Activated T-helper 1 cell treated with anti-CD3 and anti-CD28 coated beads, Interleukin-12 subunit alpha, Interleukin-12 subunit beta, Interleukin-2, Interleukin-4 antibody, amounts not matched to agents 30 ng/mL and 10 ng/mL and 1 ng/mL, durations not matched to agents 14 hours and 24 hours and 36 hours (primary cell): ENCODE measurements around the gene ODF2L. TPM values are rescaled to one million over a fixed set of nuclear protein-coding genes. Genes with fewer than 3 reads are reported as not detected.
A peak's percentile ranks its signal among the peaks of the same experiment; 100 is the strongest.

ENCODE experiments used
- DNase-seq: peaks from one replicate; pipeline ENCODE4 v3.0.0; 2021; ENCODE audit warnings: low spot score
- H3K27ac Mint-ChIP-seq: one replicate; pipeline ENCODE4 v1.8.0; 2021; ENCODE audit warnings: mild to moderate bottlenecking, mixed read lengths
- H3K27me3 Mint-ChIP-seq: one replicate; pipeline ENCODE4 v1.8.0; 2022; ENCODE audit warnings: mild to moderate bottlenecking, moderate library complexity, mixed read lengths; ENCODE audit not compliant: insufficient read depth
- H3K36me3 Mint-ChIP-seq: one replicate; pipeline ENCODE4 v1.8.0; 2021; ENCODE audit warnings: low read depth, mixed read lengths
- H3K4me1 Mint-ChIP-seq: one replicate; pipeline ENCODE4 v1.8.0; 2021; ENCODE audit warnings: low read depth, mixed read lengths
- H3K4me3 Mint-ChIP-seq: one replicate; pipeline ENCODE4 v1.8.0; 2021; ENCODE audit warnings: mild to moderate bottlenecking, moderate library complexity, mixed read lengths
- H3K9me3 Mint-ChIP-seq: one replicate; pipeline ENCODE4 v1.8.0; 2021; ENCODE audit warnings: mixed read lengths
- intact Hi-C: fragments of 100-400 bp; cut with micrococcal nuclease; formaldehyde crosslinking; loops from one replicate; pipeline ENCODE4 v1.15.1; 2024
- total RNA-seq: library from RNA; stranded (reverse); gene quantifications from 2 replicates; pipeline ENCODE4 v1.2.3, GENCODE V29; 2022

Gene ODF2L
- total RNA-seq, 1 donor from 2014 or later, result 21.0 TPM

DNA sequence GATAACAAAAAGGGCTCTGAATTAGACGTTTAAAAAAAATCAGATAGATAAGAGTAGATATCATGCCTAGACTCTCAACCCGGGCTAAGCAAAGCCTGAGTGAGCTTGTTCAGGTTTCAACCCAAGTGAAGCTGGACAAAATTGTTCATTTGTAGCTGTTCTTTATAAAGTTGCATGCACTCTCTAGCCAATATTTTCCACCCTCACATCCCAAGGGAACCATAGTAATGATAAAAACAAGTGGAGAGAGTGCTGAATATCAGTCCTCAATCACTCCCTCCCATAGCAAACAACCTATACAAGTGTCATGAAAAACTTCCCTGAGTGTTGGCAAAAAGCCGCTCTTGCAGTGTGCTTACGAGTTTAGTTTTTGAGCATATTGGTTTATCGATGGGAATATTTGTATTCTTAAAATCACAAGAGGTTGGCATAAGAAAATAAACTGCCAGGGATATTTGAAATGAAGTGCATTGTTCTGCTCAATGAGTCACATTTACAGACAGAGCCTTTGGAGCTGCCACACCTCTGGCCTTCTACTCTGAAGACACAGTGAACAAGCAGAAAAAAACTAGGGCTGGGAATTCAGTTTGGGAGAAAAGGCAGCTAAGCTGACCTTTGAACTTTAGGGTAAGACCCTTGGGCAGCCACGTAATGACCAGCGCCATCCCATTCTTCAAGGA is 25.6 kb upstream of the ODF2L start:
- H3K9me3 Mint-ChIP-seq, result no peaks in the 10 kb centered on the region
- H3K4me1 Mint-ChIP-seq, result peaks cover 5% of the 10 kb centered on the region

DNA sequence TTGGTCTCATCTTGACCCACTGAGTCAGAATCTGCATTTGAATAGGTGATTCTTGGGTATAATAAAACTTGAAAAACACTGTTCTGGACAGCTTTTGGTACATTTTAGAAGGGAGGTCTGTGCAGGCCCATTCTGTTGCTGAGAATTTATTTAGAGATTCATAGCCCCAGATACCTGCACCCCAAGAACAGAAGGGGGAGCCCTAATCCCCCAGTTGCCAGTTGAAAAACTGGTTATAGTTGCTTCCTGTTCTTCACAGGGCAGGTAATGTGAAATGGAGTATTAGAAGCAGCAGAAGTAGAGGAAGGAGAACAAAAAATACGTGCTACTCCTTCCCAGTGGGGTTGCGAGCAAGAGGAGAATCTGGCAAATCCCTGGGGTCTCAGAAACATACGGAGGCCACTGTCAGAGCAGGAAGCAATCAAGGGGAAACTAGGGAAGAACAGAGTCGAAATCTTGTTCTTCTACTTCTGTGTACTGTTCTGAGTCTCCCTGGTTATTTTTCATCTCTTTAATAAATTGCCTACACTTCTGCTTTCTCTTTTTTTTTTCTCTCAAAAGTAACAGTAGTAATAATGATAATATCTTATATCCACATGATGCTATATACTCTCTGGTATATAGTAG is 23.3 kb upstream of the ODF2L start:
- intact Hi-C loops, result loop anchor here (1.0 to 2.0 kb wide), 2 partner anchors 39 to 83 kb away; no protein-coding TSS in a partner anchor
- H3K9me3 Mint-ChIP-seq, result no peaks in the 10 kb centered on the region
- H3K27me3 Mint-ChIP-seq, result peaks cover 3% of the 10 kb centered on the region
- peaks cover 5% of the 10 kb centered on the region for H3K4me1 Mint-ChIP-seq
- no peaks in the 10 kb centered on the region for H3K36me3 Mint-ChIP-seq
- no peak overlapping the region for H3K4me3 Mint-ChIP-seq
- DNase-seq, result peak; percentile 29
- H3K27ac Mint-ChIP-seq, result no peak overlapping the region

More for the DNA sequence above, 25.6 kb upstream of the ODF2L start:
- intact Hi-C loops, result no loop called here
- Mint-ChIP-seq H3K36me3 (no peaks in the 10 kb centered on the region), H3K27me3 (peaks cover 3% of the 10 kb centered on the region), H3K4me3 (no peak overlapping the region), H3K27ac (no peak overlapping the region)
- DNase-seq, result no peak

DNA sequence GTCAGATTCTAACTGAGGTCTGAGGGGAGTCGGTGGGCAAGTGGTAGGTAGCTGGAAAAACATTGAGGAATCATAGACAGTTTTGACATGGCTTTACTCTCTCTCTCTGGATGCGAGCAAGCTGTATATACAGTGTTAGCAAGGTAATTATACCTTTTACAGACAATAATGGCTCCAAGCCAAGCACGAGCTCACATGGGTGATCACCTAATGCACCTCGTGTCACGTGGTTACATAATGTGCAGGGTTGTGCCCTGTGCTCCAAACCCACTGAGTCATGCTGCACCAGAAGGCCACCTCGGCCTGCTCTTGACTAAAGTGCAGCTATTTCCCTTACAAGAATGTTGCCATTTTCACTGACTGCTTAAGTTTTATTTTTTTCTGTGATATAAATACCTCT is 20.2 kb upstream of the ODF2L start:
- H3K4me3 Mint-ChIP-seq, result no peak overlapping the region
- no peak overlapping the region for H3K27ac Mint-ChIP-seq
- intact Hi-C loops, result no loop called here
- no peak for DNase-seq
- H3K9me3 Mint-ChIP-seq, result no peaks in the 10 kb centered on the region
- H3K4me1 Mint-ChIP-seq, result peaks cover 5% of the 10 kb centered on the region
- no peaks in the 10 kb centered on the region for H3K36me3 Mint-ChIP-seq
- H3K27me3 Mint-ChIP-seq, result peaks cover 2% of the 10 kb centered on the region

DNA sequence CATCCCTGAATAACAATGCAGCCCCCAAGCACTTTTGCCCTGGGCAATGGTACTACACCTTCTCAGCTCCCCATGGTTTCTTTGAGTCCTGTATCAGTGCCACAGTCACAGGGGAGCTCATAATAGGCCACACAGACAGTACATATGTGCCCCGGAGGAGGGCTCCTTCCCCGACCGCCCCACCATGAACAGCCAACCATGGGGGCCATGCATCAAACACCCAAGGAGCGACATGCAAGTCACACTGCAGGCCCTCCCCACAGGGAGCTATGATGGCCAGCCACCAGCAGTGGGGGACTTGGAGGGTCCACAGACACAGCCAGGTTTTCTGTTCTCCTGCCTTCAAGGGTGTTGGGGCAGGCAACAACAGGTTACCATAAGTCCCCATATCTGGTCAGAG is 14.8 kb upstream of the ODF2L start:
- H3K36me3 Mint-ChIP-seq, result no peaks in the 10 kb centered on the region
- no peaks in the 10 kb centered on the region for H3K4me1 Mint-ChIP-seq
- DNase-seq, result no peak
- intact Hi-C loops, result no loop called here
- H3K4me3 Mint-ChIP-seq, result no peak overlapping the region
- peaks cover 13% of the 10 kb centered on the region for H3K27me3 Mint-ChIP-seq
- H3K9me3 Mint-ChIP-seq, result no peaks in the 10 kb centered on the region
- H3K27ac Mint-ChIP-seq, result no peak overlapping the region

DNA sequence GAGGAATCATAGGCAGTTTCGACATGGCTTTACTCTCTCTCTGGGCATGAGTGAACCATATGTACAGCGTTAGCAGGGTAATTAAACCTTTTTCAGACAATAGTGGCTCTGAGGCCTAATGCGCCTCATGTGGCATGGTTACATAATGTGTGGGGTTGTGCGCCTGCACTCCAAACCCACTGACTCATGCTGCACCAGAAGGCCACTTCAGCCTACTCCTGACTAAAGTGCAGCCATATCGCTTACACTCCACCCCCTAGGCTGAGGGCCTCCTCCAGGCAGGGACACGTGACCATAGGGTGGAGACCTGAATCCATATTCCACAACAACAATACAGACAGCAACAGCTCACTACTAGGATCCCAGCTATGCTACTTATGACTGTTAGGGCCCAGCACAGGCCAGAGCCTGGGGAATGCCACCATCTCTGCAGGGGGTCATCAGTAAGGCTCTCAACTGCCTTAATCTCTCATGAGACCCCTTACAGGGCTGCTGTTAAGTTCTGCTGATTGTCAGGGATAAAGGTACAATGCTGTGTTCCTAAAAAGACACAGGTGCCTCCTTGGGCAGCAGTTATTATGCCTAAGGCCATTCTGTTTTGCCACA is 13.4 kb upstream of the ODF2L start:
- Mint-ChIP-seq H3K27ac (no peak overlapping the region), H3K4me3 (no peak overlapping the region), H3K4me1 (no peaks in the 10 kb centered on the region), H3K27me3 (peaks cover 16% of the 10 kb centered on the region), H3K9me3 (no peaks in the 10 kb centered on the region), H3K36me3 (no peaks in the 10 kb centered on the region)
- intact Hi-C loops, result no loop called here
- no peak for DNase-seq

DNA sequence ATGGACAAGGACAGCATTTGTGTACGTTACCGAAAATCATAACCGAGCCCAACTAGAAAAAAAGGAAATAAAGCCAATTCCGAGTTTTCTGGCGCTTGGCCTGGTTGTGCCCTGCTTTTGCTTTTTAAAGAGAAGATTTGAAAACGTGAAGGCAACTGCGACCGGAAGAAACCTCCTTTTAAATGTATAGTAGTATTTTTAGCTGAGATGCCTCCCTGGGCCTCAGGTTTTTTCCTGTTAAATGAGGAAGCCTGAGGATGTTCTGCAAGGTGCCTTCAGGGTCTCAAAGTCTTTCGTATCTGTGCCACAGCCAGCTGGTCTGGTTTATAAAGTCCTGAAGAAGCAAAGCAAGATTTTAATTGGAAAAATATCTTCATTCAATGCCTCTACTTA is 371 bp upstream of the ODF2L start:
- intact Hi-C loops, result loop anchor here (1.0 to 10.0 kb wide), 10 partner anchors 8 to 1122 kb away; partner anchors contain the start of genes BCL10, HS2ST1, SELENOF and SH3GLB1
- H3K36me3 Mint-ChIP-seq, result peaks cover 7% of the 10 kb centered on the region

DNA sequence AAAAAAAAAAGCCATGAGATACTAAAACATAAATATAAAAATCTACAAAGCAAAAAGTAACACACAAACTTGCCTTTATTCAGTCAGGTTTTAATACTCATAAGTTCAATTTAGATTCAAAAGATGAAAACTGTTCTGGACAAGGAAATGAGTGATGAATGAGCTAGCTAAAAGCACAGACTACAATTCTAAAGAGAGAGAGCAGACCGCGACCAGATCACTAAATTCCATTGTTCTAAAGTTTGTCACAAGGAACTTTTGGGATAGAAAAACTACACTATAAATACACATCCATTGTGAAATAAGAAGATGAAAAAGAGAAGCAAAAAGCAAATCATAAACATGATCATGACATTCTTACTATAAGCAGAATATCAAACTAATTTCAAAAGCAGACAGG is 1.7 kb downstream of the ODF2L start:
- intact Hi-C loops, result loop anchor here (10.0 kb wide), 2 partner anchors 690 to 1120 kb away; partner anchors contain the start of genes BCL10 and ZNHIT6
- H3K36me3 Mint-ChIP-seq, result peaks cover 22% of the 10 kb centered on the region
- H3K9me3 Mint-ChIP-seq, result peaks cover 13% of the 10 kb centered on the region
- peak overlapping the region; percentile 67 for H3K4me3 Mint-ChIP-seq
- DNase-seq, result no peak
- H3K4me1 Mint-ChIP-seq, result peaks cover 70% of the 10 kb centered on the region
- no peaks in the 10 kb centered on the region for H3K27me3 Mint-ChIP-seq
- peak overlapping the region; percentile 15 for H3K27ac Mint-ChIP-seq

More for the DNA sequence above, 371 bp upstream of the ODF2L start:
- no peak for DNase-seq
- H3K4me3 Mint-ChIP-seq, result peak overlapping the region; percentile 97
- no peaks in the 10 kb centered on the region for H3K27me3 Mint-ChIP-seq
- H3K27ac Mint-ChIP-seq, result peak overlapping the region; percentile 96
- peaks cover 49% of the 10 kb centered on the region for H3K4me1 Mint-ChIP-seq
- H3K9me3 Mint-ChIP-seq, result peaks cover under 1% of the 10 kb centered on the region

DNA sequence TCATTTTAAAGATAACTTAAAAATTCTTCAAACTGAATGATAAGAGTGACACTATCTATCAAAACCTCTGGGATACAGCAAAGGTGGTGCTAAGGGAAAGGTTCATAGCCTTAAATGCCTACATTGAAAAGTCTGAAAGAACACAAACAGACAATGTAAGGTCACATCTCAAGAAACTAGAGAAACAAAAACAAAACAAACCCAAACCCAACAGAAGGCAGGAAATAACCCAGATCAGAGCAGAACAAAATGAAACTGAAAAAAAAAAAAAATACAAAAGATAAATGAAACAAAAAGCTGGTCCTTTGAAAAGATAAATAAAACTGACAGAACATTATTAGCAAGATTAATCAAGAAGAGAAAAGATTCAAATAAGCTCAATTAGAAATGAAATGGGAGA is 6.8 kb downstream of the ODF2L start:
- Mint-ChIP-seq H3K4me1 (peaks cover 54% of the 10 kb centered on the region), H3K9me3 (peaks cover 13% of the 10 kb centered on the region), H3K36me3 (peaks cover 21% of the 10 kb centered on the region), H3K27ac (peak overlapping the region; percentile 82), H3K27me3 (no peaks in the 10 kb centered on the region), H3K4me3 (peak overlapping the region; percentile 83)
- intact Hi-C loops, result loop anchor here (2.0 kb wide), 1 partner anchor 315 kb away; the partner anchor contains the start of gene SH3GLB1
- DNase-seq, result no peak

DNA sequence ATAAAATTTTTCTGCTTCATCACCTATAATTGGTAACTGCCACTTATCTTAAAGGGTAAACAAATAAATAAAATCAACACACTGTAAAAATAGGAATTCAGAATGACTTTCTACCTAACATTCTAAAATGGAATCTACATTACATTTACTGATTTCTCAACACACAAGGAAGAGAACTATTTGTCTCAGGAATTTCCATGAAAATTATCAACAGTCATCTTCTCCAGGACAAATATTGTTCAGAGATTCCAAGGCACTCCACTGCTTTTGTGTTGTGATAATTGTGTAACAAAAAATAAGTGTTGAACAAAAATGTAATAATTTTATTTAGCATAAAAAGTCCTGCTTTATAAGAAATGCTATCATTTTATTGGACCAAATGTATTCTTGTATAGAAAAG is 7.3 kb downstream of the ODF2L start:
- Mint-ChIP-seq H3K36me3 (peaks cover 21% of the 10 kb centered on the region), H3K4me3 (no peak overlapping the region), H3K9me3 (peaks cover 13% of the 10 kb centered on the region), H3K27ac (peak overlapping the region; percentile 82), H3K4me1 (peaks cover 50% of the 10 kb centered on the region), H3K27me3 (no peaks in the 10 kb centered on the region)
- intact Hi-C loops, result loop anchor here (1.0 to 2.0 kb wide), 2 partner anchors 8 to 316 kb away; partner anchors contain the start of genes ODF2L and SH3GLB1
- DNase-seq, result no peak

DNA sequence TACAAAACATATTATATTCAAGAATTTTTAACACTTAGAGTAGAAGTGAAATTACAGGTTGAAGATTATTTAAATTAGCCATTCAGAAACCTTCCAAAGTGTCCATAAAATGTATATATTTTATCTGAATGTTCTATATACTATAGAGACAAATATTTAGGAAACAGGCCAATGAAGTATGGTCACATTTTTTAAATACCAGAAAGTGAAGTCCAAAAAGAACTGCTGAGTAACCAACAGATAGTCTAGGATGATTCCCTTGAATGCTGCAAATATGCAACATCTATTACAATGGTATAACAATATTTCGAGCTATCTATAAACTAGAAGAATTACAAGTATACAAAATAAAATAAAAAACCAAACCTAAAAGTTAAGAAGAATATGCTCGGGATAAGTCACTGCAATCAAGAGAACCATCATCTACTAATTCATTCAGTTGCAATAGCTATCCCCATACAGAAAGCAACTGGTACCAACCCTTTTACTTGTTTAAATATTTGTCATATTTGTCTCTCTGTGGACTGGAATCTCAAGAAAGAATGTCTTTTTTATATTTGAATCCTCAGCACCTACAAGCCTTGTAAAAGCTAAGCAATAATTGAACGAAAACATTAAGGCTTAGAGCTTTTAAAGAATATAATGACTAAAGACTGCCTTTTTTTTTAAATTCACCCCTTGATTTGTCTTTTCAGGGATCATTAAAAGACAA is 8.1 kb downstream of the ODF2L start:
- DNase-seq, result no peak
- no peak overlapping the region for H3K27ac Mint-ChIP-seq
- H3K9me3 Mint-ChIP-seq, result peaks cover 13% of the 10 kb centered on the region
- peaks cover 21% of the 10 kb centered on the region for H3K36me3 Mint-ChIP-seq
- H3K27me3 Mint-ChIP-seq, result no peaks in the 10 kb centered on the region
- intact Hi-C loops, result loop anchor here (1.0 to 2.0 kb wide), 2 partner anchors 8 to 317 kb away; partner anchors contain the start of genes ODF2L and SH3GLB1
- peaks cover 50% of the 10 kb centered on the region for H3K4me1 Mint-ChIP-seq
- no peak overlapping the region for H3K4me3 Mint-ChIP-seq

DNA sequence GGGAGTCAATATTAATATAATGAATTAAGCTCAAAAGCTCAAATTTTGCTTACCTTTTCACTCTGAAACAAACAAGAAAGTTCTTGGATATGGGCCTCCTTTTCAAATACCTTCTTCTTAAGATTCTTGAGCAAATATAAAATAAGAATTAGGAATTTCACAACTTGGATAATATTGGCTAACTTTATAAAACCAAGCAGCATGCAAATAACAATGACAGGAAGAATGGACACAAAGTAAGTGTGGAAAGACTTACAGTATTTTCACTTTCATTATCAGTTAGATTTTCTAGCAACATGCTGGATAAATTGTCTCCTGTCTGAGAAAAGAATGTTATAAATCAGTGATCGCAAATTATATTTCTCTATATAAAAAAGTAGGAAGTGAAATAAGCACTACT is 13.2 kb downstream of the ODF2L start:
- H3K4me1 Mint-ChIP-seq, result peaks cover 22% of the 10 kb centered on the region
- H3K9me3 Mint-ChIP-seq, result peaks cover 5% of the 10 kb centered on the region
- H3K4me3 Mint-ChIP-seq, result peak overlapping the region; percentile 7
- H3K36me3 Mint-ChIP-seq, result peaks cover 6% of the 10 kb centered on the region
- no peak overlapping the region for H3K27ac Mint-ChIP-seq
- no peaks in the 10 kb centered on the region for H3K27me3 Mint-ChIP-seq
- intact Hi-C loops, result loop anchor here (1.0 to 5.0 kb wide), 6 partner anchors 13 to 944 kb away; partner anchors contain the start of genes HS2ST1, LMO4, ODF2L and SELENOF
- DNase-seq, result no peak

DNA sequence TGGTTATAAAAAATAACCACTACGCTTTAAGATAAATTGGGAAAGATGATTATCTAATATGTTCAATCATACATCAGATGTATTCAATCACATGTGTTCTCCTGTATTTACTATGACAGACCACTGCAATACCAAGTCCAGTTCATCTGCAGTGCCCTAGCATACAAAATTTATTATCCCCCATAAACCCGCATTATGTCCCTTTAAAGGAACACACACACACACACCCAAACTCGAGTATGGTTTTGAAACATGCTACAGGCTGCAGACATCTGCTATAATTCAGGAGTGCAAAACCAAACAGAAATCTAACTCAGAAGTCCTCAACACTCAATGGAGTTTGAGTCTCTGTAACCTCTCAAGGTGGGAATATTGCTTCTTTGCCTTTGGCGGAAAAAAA is 14.9 kb downstream of the ODF2L start:
- H3K4me3 Mint-ChIP-seq, result no peak overlapping the region
- H3K4me1 Mint-ChIP-seq, result peaks cover 22% of the 10 kb centered on the region
- H3K27me3 Mint-ChIP-seq, result no peaks in the 10 kb centered on the region
- H3K9me3 Mint-ChIP-seq, result peaks cover 22% of the 10 kb centered on the region
- no peak for DNase-seq
- intact Hi-C loops, result loop anchor here (2.0 to 5.0 kb wide), 7 partner anchors 38 to 946 kb away; partner anchors contain the start of genes HS2ST1, LMO4, SELENOF and SH3GLB1
- H3K36me3 Mint-ChIP-seq, result peaks cover 22% of the 10 kb centered on the region
- H3K27ac Mint-ChIP-seq, result no peak overlapping the region
